Measurements from ENCODE around the gene TRAF4.

TRAF4 gene

GRCh38 chr17:28743243-28744103, at the start of gene TRAF4:
Gene TRAF4, plus strand, starts transcription at chr17:28744011. Its CDS starts 102 bp downstream, at chr17:28744113.
- DNase-seq: peak; percentile 83

- no peak for DNase-seq
Observed at GRCh38 chr17:28698253-28698941, 45.4 kb upstream of the TRAF4 start.

GRCh38 chr17:28700278-28700677, 43.5 kb upstream of the TRAF4 start:
- DNase-seq: no peak

- no peak for DNase-seq
Observed at GRCh38 chr17:28700830-28701492, 42.9 kb upstream of the TRAF4 start.

GRCh38 chr17:28702026-28702751, 41.6 kb upstream of the TRAF4 start:
- no peak for DNase-seq

- DNase-seq: no peak
Observed at GRCh38 chr17:28702752-28703150, 41.1 kb upstream of the TRAF4 start.

GRCh38 chr17:28703552-28704218, 40.1 kb upstream of the TRAF4 start:
- DNase-seq: no peak

- no peak for DNase-seq
Observed at GRCh38 chr17:28704219-28704858, 39.5 kb upstream of the TRAF4 start.

- no peak for DNase-seq
Observed at GRCh38 chr17:28705074-28705659, 38.6 kb upstream of the TRAF4 start.

GRCh38 chr17:28705728-28706334, 38.0 kb upstream of the TRAF4 start:
- DNase-seq: no peak

- no peak for DNase-seq
Observed at GRCh38 chr17:28706471-28707338, 37.1 kb upstream of the TRAF4 start.

- no peak for DNase-seq
Observed at GRCh38 chr17:28707339-28707720, 36.5 kb upstream of the TRAF4 start.

GRCh38 chr17:28710861-28711722, 32.7 kb upstream of the TRAF4 start:
- peak; percentile 90 for DNase-seq

- no peak for DNase-seq
Observed at GRCh38 chr17:28711723-28712031, 32.1 kb upstream of the TRAF4 start, which contains the start of gene PROCA1. Gene PROCA1, minus strand, starts transcription at chr17:28711888. Its CDS starts 228 bp downstream, at chr17:28711660.

- DNase-seq: no peak
Observed at GRCh38 chr17:28712032-28712704, 31.6 kb upstream of the TRAF4 start.

GRCh38 chr17:28712705-28713415, 31.0 kb upstream of the TRAF4 start:
- DNase-seq: no peak

- no peak for DNase-seq
Observed at GRCh38 chr17:28714281-28714680, 29.5 kb upstream of the TRAF4 start.

GRCh38 chr17:28715217-28715616, 28.6 kb upstream of the TRAF4 start:
- no peak for DNase-seq
